A549 treated with DMSO at 1 μM for 4 hours (cell line): ENCODE results near the gene DHFR. TPM values are rescaled to one million over a fixed set of nuclear protein-coding genes. Genes with fewer than 3 reads are reported as not detected.

Experiments
- total RNA-seq: library from RNA; stranded (reverse); fragments of 200-300 nt; extraction: Qiagen RNA extraction; gene quantifications from 5 replicates; pipeline ENCODE4 v1.2.3, GENCODE V29; 2022; ENCODE audit warnings: low read depth

Gene DHFR
- total RNA-seq, result 50.4 to 68.1 TPM (median 58.5 TPM) in 5 replicates

DNA sequence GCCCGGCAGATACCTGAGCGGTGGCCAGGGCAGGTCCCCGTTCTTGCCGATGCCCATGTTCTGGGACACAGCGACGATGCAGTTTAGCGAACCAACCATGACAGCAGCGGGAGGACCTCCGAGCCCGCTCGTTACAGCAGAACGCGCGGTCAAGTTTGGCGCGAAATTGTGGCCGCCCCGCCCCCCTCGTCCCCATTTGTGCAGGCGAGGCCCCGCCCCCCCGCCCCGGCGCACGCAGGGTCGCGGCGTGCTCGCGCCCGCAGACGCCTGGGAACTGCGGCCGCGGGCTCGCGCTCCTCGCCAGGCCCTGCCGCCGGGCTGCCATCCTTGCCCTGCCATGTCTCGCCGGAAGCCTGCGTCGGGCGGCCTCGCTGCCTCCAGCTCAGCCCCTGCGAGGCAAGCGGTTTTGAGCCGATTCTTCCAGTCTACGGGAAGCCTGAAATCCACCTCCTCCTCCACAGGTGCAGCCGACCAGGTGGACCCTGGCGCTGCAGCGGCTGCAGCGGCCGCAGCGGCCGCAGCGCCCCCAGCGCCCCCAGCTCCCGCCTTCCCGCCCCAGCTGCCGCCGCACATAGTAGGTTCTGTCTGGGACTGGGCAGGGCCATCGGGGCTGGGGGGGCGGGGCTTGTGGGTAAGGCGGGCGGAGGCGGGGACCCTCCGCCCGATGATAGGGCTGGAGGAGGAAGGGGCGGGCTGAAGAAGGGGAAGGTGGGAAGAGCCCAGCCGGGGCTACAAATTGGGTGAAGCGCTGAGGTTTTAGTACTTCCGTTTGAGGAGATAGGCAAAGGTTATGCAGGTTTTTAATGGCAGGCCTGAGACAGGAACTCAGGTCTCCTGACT lies at the start of gene DHFR, which contains the start of gene MSH3:
DHFR (minus strand) TSS at position 593 of the 840 bp plus-strand sequence; CDS start at position 99, 494 bp downstream.
MSH3 (plus strand) TSS at position 262 of the 840 bp plus-strand sequence; CDS start at position 338, 76 bp downstream.

Other genes starting within 250 kb of the DHFR start
- gene ZFYVE16, start 246.9 kb downstream of the DHFR start, total RNA-seq, result 13.4 to 19.8 TPM (median 14.9 TPM) in 5 replicates
- 1.3 to 2.2 TPM (median 1.9 TPM) in 5 replicates for gene FAM151B, start 166.9 kb downstream of the DHFR start, total RNA-seq
- gene ANKRD34B, start 84.7 kb downstream of the DHFR start, total RNA-seq, result 0.03 to 0.09 TPM (median 0.05 TPM) in 4 of 5 replicates, not detected in the other
- gene MSH3, start 331 bp downstream of the DHFR start, total RNA-seq, result 6.3 to 10.2 TPM (median 8.3 TPM) in 5 replicates